Stimulated activated CD4-positive, alpha-beta T cell treated with anti-CD3 and anti-CD28 coated beads, Interleukin-4, amount 100 ng/mL, for 1 hour (primary cell): ENCODE measurements around the gene KRR1.
"Not testable (repeated sequence)": the region's sequence is repeated elsewhere in the genome, so short reads cannot be mapped to it uniquely, and the experiment has no call there.

Experiments
- DNase-seq: peaks from one replicate; pipeline ENCODE4 v3.0.0-alpha.2; 2020

The KRR1 gene

GRCh38 chr12:75522124-75522523, 10.7 kb upstream of the KRR1 start:
- not testable (repeated sequence) for DNase-seq

- DNase-seq = not testable (repeated sequence)
These were observed 9.8 kb upstream of the KRR1 start for GRCh38 chr12:75521224-75521623.

GRCh38 chr12:75509621-75510020, 1.8 kb downstream of the KRR1 start:
- no peak for DNase-seq

GRCh38 chr12:75508159-75508558, 3.2 kb downstream of the KRR1 start:
- DNase-seq = no peak

DNA sequence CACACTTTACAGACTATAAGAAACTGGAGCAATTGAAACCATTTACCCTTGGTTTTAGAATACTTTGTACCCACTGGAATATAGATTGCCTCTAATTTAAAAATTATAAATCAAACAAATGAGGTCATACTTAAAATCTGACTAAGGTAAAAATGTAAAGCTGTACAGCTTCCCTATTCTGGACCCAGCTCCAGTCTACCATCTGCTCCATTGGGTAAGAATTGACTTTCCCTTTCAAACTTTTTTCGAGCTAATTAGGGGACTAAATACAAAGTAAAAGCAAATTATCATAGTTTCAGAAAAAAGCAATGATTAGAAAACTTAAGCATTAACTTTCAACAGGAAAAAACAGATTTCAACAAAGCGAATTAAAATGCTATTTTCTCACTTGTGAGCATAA, 4.3 kb downstream of the KRR1 start:
- DNase-seq = no peak

- DNase-seq = no peak
These were observed 5.6 kb downstream of the KRR1 start for GRCh38 chr12:75505706-75506312.

GRCh38 chr12:75503866-75504265, 7.5 kb downstream of the KRR1 start:
- DNase-seq = no peak

GRCh38 chr12:75503459-75503858, 8.0 kb downstream of the KRR1 start:
- no peak for DNase-seq

GRCh38 chr12:75491169-75491568, 20.2 kb downstream of the KRR1 start:
- no peak for DNase-seq

GRCh38 chr12:75489613-75490210, 21.7 kb downstream of the KRR1 start:
- DNase-seq = no peak

GRCh38 chr12:75489187-75489586, 22.2 kb downstream of the KRR1 start:
- no peak for DNase-seq

DNA sequence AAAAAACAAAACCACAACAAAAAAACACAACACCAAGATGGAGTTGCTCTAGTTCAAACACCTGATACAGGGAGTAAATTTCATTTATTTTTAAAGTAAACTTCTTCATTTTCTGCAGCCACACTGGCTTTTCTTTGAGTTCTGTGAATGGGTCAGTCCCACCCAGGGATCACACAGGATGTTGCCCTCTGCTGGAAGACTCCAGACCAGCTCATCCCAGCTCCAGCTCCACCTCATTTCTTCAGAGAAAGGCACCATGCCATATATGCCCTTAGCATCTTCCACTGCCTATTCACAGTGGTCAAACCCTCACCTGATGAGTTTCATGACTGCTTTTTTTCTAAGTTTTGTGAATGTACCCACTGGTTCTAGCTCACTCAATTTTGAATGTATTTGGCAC, 22.9 kb downstream of the KRR1 start:
- no peak for DNase-seq

DNA sequence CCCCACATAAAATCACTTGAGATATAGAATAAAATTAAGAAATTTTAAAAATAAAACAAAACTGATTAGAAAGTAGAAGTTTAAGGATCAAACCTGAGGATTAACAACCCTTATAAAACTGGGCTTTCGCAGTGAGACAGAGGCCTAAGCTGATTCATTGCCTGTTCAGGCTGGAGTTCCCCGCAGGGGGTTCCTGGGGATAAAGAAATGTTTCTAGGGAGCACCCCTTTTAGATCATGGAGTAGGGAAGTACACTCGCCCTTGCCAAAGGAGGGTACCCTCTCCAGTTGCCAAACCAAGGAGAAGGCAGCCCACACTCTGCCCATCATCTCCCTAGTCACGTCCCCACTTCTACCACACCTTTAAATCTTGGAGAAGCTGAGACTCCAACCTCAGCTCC, 24.1 kb downstream of the KRR1 start:
- no peak for DNase-seq

DNA sequence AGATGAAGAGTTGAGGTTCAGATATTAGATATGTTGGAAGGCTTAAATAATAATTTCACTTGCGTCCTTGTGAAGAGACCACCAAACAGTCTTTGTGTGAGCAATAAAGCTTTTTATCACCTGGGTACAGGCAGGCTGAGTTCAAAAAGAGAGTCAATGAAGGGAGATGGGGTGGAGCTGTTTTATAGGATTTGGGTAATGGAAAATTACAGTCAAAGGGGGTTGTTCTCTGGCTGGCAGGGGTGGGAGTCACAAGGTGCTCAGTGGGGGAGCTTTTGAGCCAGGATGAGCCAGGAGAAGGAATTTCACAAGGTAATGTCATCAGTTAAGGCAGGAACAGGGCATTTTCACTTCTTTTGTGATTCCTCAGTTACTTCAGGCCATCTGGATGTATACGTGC, 27.0 kb downstream of the KRR1 start:
- DNase-seq = not testable (repeated sequence)

DNA sequence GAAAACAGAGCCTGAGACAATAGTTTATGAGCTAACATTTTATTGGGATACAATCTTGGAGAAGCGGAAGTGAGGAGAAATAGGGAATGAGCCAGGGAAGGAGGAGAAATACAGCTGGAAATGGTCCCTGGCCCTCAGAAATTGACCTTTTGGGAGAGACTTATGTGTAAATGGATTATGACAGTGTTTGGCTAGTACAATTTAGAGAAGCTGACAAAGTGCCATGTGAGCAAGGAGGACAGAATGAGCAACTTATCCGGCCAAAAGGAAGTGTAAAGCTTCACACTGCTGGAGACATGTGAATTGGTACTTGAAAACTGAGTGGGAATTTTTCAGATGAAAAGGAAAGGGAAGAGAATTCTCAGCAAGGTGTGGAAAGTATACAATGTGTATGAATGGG, 28.0 kb downstream of the KRR1 start:
- no peak for DNase-seq

GRCh38 chr12:75482646-75483045, 28.8 kb downstream of the KRR1 start:
- DNase-seq = no peak

GRCh38 chr12:75481774-75482173, 29.6 kb downstream of the KRR1 start:
- no peak for DNase-seq

GRCh38 chr12:75481013-75481705, 30.2 kb downstream of the KRR1 start:
- no peak for DNase-seq

GRCh38 chr12:75480469-75480949, 30.9 kb downstream of the KRR1 start, which contains the start of gene GLIPR1:
Gene GLIPR1 (plus strand): TSS chr12:75480755. CDS start chr12:75480881, 126 bp downstream.
- peak; percentile 70 for DNase-seq

- DNase-seq = no peak
These were observed 31.4 kb downstream of the KRR1 start for GRCh38 chr12:75479963-75480461.

- DNase-seq = no peak
These were observed 33.2 kb downstream of the KRR1 start for GRCh38 chr12:75478116-75478794.

DNA sequence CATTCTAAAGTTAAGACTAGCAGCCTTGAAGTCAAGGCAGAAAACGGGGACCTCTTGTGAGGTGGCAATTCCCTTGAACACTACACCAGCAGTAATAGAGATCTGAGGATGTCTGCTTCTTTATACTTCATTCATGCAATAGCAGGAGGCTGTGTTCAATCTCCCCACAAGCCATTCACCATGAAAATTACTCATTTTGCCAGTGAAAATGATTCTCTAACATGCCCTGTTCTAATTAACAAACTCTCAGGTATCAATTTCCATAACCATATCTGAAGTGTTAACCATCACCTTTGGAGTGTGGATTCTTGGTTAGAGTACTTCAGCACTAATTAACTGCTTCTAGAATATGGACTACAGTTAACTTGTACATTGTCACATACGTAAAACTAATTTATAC, 34.3 kb downstream of the KRR1 start:
- no peak for DNase-seq

- DNase-seq = no peak
These were observed 35.3 kb downstream of the KRR1 start for GRCh38 chr12:75476071-75476470.
